Osteoblast (primary cell): ENCODE measurements around the gene MYEF2. TPM values are rescaled to one million over a fixed set of nuclear protein-coding genes. Genes with fewer than 3 reads are reported as not detected.

Source experiments
- DNase-seq: peaks from one replicate; pipeline ENCODE4 v3.0.0; 2011; ENCODE audit warnings: low spot score, mixed read lengths; ENCODE audit not compliant: insufficient read length; ENCODE audit errors: missing footprints
- H2AFZ ChIP-seq: 2 replicates; pipeline ENCODE4 v1.6.0; 2011; ENCODE audit warnings: mild to moderate bottlenecking, low read length
- H3K27ac ChIP-seq: 2 replicates; pipeline ENCODE4 v1.5.1; 2011; ENCODE audit warnings: mild to moderate bottlenecking, low read depth, low read length, moderate library complexity
- H3K27me3 ChIP-seq: 2 replicates; pipeline ENCODE4 v1.6.0; 2012; ENCODE audit warnings: mild to moderate bottlenecking, control low read depth, inconsistent platforms, low read length, moderate library complexity; ENCODE audit not compliant: insufficient read depth
- H3K36me3 ChIP-seq: 2 replicates; pipeline ENCODE4 v1.5.1; 2011; ENCODE audit warnings: mild to moderate bottlenecking, low read length, control low read depth, moderate library complexity; ENCODE audit not compliant: insufficient read depth
- H3K4me1 ChIP-seq: 2 replicates; pipeline ENCODE4 v1.5.1; 2011; ENCODE audit warnings: mild to moderate bottlenecking, low read length, control low read depth, moderate library complexity; ENCODE audit not compliant: insufficient read depth
- H3K4me2 ChIP-seq: 2 replicates; pipeline ENCODE4 v1.6.0; 2011; ENCODE audit warnings: mild to moderate bottlenecking, low read length; ENCODE audit not compliant: insufficient read depth
- H3K4me3 ChIP-seq: fragments of 200-600 bp; sonication (generic); 3 replicates; pipeline ENCODE4 v1.5.1; 2012; ENCODE audit warnings: mild to moderate bottlenecking, low read length, inconsistent platforms; ENCODE audit not compliant: insufficient read depth
- H3K79me2 ChIP-seq: 2 replicates; pipeline ENCODE4 v1.6.0; 2012; ENCODE audit warnings: mild to moderate bottlenecking, low read length, control low read depth, inconsistent platforms; ENCODE audit not compliant: insufficient read depth
- H3K9me3 ChIP-seq: 2 replicates; pipeline ENCODE4 v1.5.1; 2011; ENCODE audit warnings: low read depth, low read length, control low read depth
- H4K20me1 ChIP-seq: 2 replicates; pipeline ENCODE4 v1.6.0; 2012; ENCODE audit warnings: mild to moderate bottlenecking, low read length, control low read depth; ENCODE audit not compliant: insufficient read depth
- total RNA-seq: library from RNA; depleted of rRNA; stranded (reverse); fragments of >200 nt; gene quantifications from 2 replicates; pipeline ENCODE4 v1.2.3, GENCODE V29; 2012
- TF ChIP-seq, protein P1 (sequence below): IDR thresholded peaks from 2 replicates; pipeline ENCODE4 v1.5.1; 2011; ENCODE audit warnings: mild to moderate bottlenecking, low read depth, low read length, moderate library complexity; ENCODE audit errors: extremely low read depth

MYEF2 gene, protein sequence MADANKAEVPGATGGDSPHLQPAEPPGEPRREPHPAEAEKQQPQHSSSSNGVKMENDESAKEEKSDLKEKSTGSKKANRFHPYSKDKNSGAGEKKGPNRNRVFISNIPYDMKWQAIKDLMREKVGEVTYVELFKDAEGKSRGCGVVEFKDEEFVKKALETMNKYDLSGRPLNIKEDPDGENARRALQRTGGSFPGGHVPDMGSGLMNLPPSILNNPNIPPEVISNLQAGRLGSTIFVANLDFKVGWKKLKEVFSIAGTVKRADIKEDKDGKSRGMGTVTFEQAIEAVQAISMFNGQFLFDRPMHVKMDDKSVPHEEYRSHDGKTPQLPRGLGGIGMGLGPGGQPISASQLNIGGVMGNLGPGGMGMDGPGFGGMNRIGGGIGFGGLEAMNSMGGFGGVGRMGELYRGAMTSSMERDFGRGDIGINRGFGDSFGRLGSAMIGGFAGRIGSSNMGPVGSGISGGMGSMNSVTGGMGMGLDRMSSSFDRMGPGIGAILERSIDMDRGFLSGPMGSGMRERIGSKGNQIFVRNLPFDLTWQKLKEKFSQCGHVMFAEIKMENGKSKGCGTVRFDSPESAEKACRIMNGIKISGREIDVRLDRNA
- 0.88 and 1.1 TPM in 2 replicates for total RNA-seq

DNA sequence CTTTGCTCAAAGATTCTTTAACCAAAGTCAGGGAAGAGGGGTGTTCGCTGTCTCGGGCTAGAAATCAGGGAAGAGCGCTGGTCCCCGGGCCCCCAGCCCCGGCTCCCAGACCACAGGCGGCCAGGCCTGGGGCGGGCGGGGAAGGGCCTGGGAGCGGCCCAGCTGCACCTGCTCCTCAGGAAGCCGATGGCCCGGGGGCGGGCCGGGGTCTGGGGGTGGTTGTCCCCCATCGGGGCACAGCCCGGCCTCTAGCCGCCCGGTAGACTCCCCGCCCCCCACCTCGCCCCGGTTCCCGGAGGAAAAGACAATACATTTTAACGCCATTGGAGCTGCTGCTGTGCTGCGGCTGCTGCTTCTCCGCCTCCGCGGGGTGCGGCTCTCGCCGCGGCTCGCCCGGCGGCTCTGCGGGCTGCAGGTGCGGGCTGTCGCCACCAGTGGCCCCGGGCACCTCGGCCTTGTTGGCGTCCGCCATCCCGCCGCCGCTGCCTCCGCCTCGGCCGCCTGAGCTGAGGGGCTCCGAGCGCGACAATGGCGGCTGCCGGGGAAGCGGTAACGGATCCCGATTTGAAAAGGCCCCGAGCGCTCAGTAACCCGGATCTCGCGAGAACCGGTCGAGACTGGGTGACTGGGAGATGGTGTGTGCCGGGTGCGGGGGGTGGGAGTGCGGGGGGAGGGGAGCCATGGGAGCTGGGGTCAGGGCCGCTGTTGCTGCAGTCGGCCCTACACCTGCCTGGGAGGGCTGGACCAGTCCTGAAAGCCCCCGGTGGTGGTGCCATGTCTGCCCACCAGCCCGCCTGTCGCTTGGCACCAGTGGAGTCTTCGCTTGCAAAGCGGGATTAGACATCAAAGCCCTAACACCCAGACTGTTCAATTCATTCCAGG, at the start of gene MYEF2:
Gene MYEF2, minus strand, starts transcription at position 530 of the 882 bp plus-strand sequence. Its CDS starts 58 bp downstream, at position 472.
- peak; percentile 91 for DNase-seq
- H3K4me3 ChIP-seq: peak within 1 kb of the TSS; percentile 78

DNA sequence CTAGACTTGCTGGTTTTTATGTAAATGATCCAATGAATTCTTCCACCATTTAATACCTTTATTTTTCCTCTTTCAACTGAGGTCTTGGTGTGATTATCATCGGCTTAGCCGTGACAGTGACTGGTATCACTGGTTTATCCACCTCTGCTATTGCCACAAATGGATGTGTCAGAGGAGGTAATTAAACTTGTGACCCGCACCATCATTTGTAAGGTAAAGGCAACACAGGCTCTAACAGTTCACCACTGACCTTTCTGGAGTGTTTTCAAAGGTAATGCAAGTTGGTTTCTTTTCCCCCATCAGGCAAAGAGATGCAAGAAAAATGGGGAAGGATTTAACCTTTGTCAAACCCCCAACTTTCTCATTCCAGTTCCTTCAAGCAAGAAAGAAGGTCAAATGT, 47.7 kb upstream of the MYEF2 start:
- no peaks in the 10 kb centered on the region for H3K36me3 ChIP-seq
- no peak for DNase-seq
- H3K9me3 ChIP-seq: no peaks in the 10 kb centered on the region
- no peak overlapping the region for H3K4me3 ChIP-seq
- no peaks in the 10 kb centered on the region for H3K4me1 ChIP-seq
- H2AFZ ChIP-seq: no peak overlapping the region
- no peaks in the 10 kb centered on the region for H4K20me1 ChIP-seq
- H3K27me3 ChIP-seq: peaks cover 5% of the 10 kb centered on the region
- TF ChIP-seq, protein P1, sequence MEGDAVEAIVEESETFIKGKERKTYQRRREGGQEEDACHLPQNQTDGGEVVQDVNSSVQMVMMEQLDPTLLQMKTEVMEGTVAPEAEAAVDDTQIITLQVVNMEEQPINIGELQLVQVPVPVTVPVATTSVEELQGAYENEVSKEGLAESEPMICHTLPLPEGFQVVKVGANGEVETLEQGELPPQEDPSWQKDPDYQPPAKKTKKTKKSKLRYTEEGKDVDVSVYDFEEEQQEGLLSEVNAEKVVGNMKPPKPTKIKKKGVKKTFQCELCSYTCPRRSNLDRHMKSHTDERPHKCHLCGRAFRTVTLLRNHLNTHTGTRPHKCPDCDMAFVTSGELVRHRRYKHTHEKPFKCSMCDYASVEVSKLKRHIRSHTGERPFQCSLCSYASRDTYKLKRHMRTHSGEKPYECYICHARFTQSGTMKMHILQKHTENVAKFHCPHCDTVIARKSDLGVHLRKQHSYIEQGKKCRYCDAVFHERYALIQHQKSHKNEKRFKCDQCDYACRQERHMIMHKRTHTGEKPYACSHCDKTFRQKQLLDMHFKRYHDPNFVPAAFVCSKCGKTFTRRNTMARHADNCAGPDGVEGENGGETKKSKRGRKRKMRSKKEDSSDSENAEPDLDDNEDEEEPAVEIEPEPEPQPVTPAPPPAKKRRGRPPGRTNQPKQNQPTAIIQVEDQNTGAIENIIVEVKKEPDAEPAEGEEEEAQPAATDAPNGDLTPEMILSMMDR: no peak
- H3K4me2 ChIP-seq: no peak overlapping the region
- H3K27ac ChIP-seq: no peak overlapping the region
- no peaks in the 10 kb centered on the region for H3K79me2 ChIP-seq

More for the DNA sequence above, at the start of gene MYEF2:
- Histone ChIP-seq H2AFZ (peak within 1 kb of the TSS; percentile 92), H3K9me3 (no peaks in the 10 kb centered on the region), H3K4me1 (no peaks in the 10 kb centered on the region), H3K4me2 (peak within 1 kb of the TSS; percentile 71), H4K20me1 (no peaks in the 10 kb centered on the region), H3K27me3 (no peaks in the 10 kb centered on the region), H3K36me3 (no peaks in the 10 kb centered on the region), H3K27ac (peak within 1 kb of the TSS; percentile 38), H3K79me2 (peaks cover 30% of the 10 kb centered on the region)
- TF ChIP-seq, protein P1: no peak

DNA sequence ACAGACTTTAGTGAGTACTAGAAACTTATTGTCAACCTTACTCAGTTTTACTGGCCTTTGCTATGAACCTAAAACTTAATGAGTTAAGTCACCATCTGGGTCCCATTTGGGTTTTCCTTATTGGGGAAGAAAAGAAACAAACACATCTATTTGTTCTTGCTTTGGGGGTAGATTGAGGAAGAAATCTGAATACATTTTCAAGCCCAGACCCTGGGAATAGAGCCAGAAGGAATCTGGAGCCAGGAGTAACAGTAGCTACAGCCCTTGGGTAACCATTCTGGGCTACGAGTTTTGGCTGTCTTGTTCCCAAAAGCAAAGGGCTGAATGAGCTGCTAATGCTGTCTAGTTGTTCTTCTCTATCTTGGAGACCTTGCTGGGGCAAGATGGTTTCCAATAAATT, 44.5 kb upstream of the MYEF2 start:
- no peak overlapping the region for H2AFZ ChIP-seq
- H3K4me1 ChIP-seq: no peaks in the 10 kb centered on the region
- H4K20me1 ChIP-seq: no peaks in the 10 kb centered on the region
- H3K9me3 ChIP-seq: no peaks in the 10 kb centered on the region
- no peak for DNase-seq
- H3K27me3 ChIP-seq: peaks cover 5% of the 10 kb centered on the region
- no peak overlapping the region for H3K4me3 ChIP-seq
- H3K36me3 ChIP-seq: no peaks in the 10 kb centered on the region
- no peak overlapping the region for H3K27ac ChIP-seq
- TF ChIP-seq, protein P1: no peak
- H3K4me2 ChIP-seq: no peak overlapping the region
- no peaks in the 10 kb centered on the region for H3K79me2 ChIP-seq
